NCI-H1417 treated with DMSO at 0.1 percent for 48 hours (cell line): ENCODE results near the gene GATA6.

Experiments used
- DNase-seq: peaks from one replicate; lab custom pipeline; 2025; lab: John Stamatoyannopoulos, UW

GATA6 gene

GRCh38 chr18:22166069-22166950 lies 3.1 kb upstream of the GATA6 start:
- no peak for DNase-seq

- no peak for DNase-seq
Observed at GRCh38 chr18:22167091-22167470, 2.3 kb upstream of the GATA6 start.

- no peak for DNase-seq
Observed at GRCh38 chr18:22167471-22168241, 1.7 kb upstream of the GATA6 start.

- no peak for DNase-seq
Observed at GRCh38 chr18:22168360-22168921, 948 bp upstream of the GATA6 start.

GRCh38 chr18:22169889-22170420 lies 566 bp downstream of the GATA6 start:
- DNase-seq = no peak

- DNase-seq = no peak
Observed at GRCh38 chr18:22170421-22171257, 1.2 kb downstream of the GATA6 start.

GRCh38 chr18:22171258-22172119 lies 2.1 kb downstream of the GATA6 start:
- DNase-seq = no peak

GRCh38 chr18:22172120-22172582 lies 2.8 kb downstream of the GATA6 start:
- DNase-seq = no peak

- no peak for DNase-seq
Observed at GRCh38 chr18:22172594-22173049, 3.2 kb downstream of the GATA6 start.

- no peak for DNase-seq
Observed at GRCh38 chr18:22173221-22173927, 4.0 kb downstream of the GATA6 start.

- DNase-seq = no peak
Observed at GRCh38 chr18:22173928-22174301, 4.5 kb downstream of the GATA6 start.

- DNase-seq = no peak
Observed at GRCh38 chr18:22174341-22175145, 5.2 kb downstream of the GATA6 start.

- DNase-seq = no peak
Observed at GRCh38 chr18:22175346-22175745, 6.0 kb downstream of the GATA6 start.

GRCh38 chr18:22176420-22177326 lies 7.3 kb downstream of the GATA6 start:
- no peak for DNase-seq

GRCh38 chr18:22177327-22177871 lies 8.0 kb downstream of the GATA6 start:
- DNase-seq = no peak

- no peak for DNase-seq
Observed at GRCh38 chr18:22179174-22179573, 9.8 kb downstream of the GATA6 start.

- no peak for DNase-seq
Observed at GRCh38 chr18:22179631-22180030, 10.2 kb downstream of the GATA6 start.

GRCh38 chr18:22180722-22181121 lies 11.3 kb downstream of the GATA6 start:
- DNase-seq = no peak
